ENCODE measurements around the gene MRAP. TPM values are rescaled to one million over a fixed set of nuclear protein-coding genes. Genes with fewer than 3 reads are reported as not detected.

MRAP gene
- total and polyA plus RNA-seq, 2 experiments from 2014 or later: 0.33 TPM; not detected in 1

DNA sequence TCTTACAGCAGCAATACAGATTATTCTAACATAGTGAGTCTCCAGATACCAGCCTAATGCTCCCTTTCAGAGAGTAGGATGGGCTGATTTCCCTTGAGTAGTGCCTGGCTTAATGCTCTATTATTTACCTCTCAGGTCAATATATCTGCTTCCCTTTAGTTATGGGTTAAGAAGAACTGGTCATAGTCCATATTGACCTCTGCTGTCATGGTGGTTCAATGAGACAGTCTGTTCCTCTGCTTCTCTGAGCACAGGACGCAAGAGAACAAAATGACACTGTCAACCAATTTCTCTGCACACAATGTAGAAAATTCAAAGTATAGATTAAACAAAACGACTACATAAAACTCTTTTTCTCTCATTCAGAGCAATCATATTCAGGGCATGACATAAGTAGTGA, 2.9 kb downstream of the MRAP start:
- no peaks in the 10 kb centered on the region for H4K20me1 ChIP-seq (ENCODE audit: insufficient read depth, poor library complexity, severe bottlenecking)
- no peaks in the 10 kb centered on the region for H3K9me2 ChIP-seq (replicated peaks; ENCODE audit: insufficient read depth)
- H2AFZ ChIP-seq: no peak overlapping the region
- no peak overlapping the region for H3K4me2 ChIP-seq
- WGBS (ENCODE audit: low lambda C conversion rate, missing lambda C conversion rate): 90% methylated on average over 2 of the region's 2 CpGs
- no peaks in the 10 kb centered on the region for H3K9me3 ChIP-seq (ENCODE audit: low read depth)
- H3K27me3 ChIP-seq: no peaks in the 10 kb centered on the region
- DNase-seq (ENCODE audit: low spot score): no peak
- H3K4me3 ChIP-seq: no peak overlapping the region
- H3K4me1 ChIP-seq (ENCODE audit: insufficient read depth): no peaks in the 10 kb centered on the region
- H3K36me3 ChIP-seq (replicated peaks; ENCODE audit: insufficient read depth, low read depth): no peaks in the 10 kb centered on the region
- H3K79me2 ChIP-seq: no peaks in the 10 kb centered on the region
- TF ChIP-seq EZH2 (IDR thresholded peaks at IDR 0.05; ENCODE audit: borderline replicate concordance): no peak
- no peak overlapping the region for H3K27ac ChIP-seq

DNA sequence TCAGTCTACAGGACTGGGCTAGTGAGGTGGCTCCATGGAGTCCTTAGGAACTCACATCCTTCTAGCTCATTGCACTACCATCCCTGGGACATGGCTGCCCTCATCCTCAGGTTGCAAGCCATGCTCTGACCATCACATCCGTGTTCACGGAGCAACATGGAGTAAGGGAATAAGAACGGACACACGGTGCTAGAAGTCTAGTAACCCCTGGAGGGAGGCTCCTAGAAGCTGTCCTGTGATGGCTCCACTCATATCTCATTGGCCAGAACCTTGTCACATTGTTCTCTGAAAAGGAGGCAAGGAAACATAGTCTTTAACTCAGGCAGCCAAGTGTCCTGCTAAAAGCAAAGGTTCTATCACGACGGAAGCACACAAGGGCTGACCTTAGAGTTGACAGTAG, 3.9 kb downstream of the MRAP start:
- H3K27ac ChIP-seq: no peak overlapping the region
- H3K36me3 ChIP-seq (replicated peaks; ENCODE audit: insufficient read depth, low read depth): no peaks in the 10 kb centered on the region
- DNase-seq (ENCODE audit: low spot score): no peak
- no peak overlapping the region for H3K4me2 ChIP-seq
- TF ChIP-seq, protein P1, sequence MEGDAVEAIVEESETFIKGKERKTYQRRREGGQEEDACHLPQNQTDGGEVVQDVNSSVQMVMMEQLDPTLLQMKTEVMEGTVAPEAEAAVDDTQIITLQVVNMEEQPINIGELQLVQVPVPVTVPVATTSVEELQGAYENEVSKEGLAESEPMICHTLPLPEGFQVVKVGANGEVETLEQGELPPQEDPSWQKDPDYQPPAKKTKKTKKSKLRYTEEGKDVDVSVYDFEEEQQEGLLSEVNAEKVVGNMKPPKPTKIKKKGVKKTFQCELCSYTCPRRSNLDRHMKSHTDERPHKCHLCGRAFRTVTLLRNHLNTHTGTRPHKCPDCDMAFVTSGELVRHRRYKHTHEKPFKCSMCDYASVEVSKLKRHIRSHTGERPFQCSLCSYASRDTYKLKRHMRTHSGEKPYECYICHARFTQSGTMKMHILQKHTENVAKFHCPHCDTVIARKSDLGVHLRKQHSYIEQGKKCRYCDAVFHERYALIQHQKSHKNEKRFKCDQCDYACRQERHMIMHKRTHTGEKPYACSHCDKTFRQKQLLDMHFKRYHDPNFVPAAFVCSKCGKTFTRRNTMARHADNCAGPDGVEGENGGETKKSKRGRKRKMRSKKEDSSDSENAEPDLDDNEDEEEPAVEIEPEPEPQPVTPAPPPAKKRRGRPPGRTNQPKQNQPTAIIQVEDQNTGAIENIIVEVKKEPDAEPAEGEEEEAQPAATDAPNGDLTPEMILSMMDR (IDR thresholded peaks at IDR 0.05; ENCODE audit: poor library complexity): no peak
- TF ChIP-seq EZH2phosphoT487 (IDR thresholded peaks at IDR 0.05; ENCODE audit: low read depth, severe bottlenecking, unreplicated experiment): no peak
- no peak for TF ChIP-seq EZH2 (IDR thresholded peaks at IDR 0.05; ENCODE audit: borderline replicate concordance)
- no peaks in the 10 kb centered on the region for H4K20me1 ChIP-seq (ENCODE audit: insufficient read depth, poor library complexity, severe bottlenecking)
- no peak overlapping the region for H2AFZ ChIP-seq
- no peaks in the 10 kb centered on the region for H3K9me3 ChIP-seq (ENCODE audit: low read depth)
- H3K27me3 ChIP-seq: no peaks in the 10 kb centered on the region
- 95% methylated on average over 6 of the region's 6 CpGs for WGBS (ENCODE audit: low lambda C conversion rate, missing lambda C conversion rate)
- H3K4me3 ChIP-seq: no peak overlapping the region
- H3K9me2 ChIP-seq (replicated peaks; ENCODE audit: insufficient read depth): no peaks in the 10 kb centered on the region
- H3K4me1 ChIP-seq (ENCODE audit: insufficient read depth): no peaks in the 10 kb centered on the region
- no peaks in the 10 kb centered on the region for H3K79me2 ChIP-seq

DNA sequence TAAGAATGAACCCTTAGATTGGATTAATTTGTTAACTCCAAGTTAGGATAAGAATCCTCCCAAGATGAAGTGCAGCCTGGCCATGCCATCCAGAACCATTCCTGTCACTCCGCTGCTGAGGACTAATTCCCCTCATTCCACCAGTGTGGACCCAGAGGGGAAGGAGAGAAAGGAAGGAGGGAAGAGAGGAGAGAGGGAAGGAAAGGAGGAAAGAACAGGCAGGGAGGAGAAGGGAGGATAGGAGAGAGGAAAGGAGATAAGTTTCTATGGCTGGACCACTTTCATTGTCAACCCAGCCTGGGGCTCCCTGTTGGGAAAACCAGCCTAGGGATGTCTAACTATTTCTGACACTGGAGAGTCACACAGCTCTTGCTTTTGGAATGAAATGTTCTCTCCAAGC, 4.7 kb downstream of the MRAP start:
- H4K20me1 ChIP-seq (ENCODE audit: insufficient read depth, poor library complexity, severe bottlenecking): no peaks in the 10 kb centered on the region
- no peak for DNase-seq (ENCODE audit: low spot score)
- no peaks in the 10 kb centered on the region for H3K79me2 ChIP-seq
- WGBS (ENCODE audit: low lambda C conversion rate, missing lambda C conversion rate): 80% methylated on average over 1 of the region's 1 CpG
- H3K4me3 ChIP-seq: no peak overlapping the region
- TF ChIP-seq, protein P1 (IDR thresholded peaks at IDR 0.05; ENCODE audit: poor library complexity): no peak
- no peak for TF ChIP-seq EZH2phosphoT487 (IDR thresholded peaks at IDR 0.05; ENCODE audit: low read depth, severe bottlenecking, unreplicated experiment)
- TF ChIP-seq EZH2 (IDR thresholded peaks at IDR 0.05; ENCODE audit: borderline replicate concordance): no peak
- no peaks in the 10 kb centered on the region for H3K36me3 ChIP-seq (replicated peaks; ENCODE audit: insufficient read depth, low read depth)
- H3K4me2 ChIP-seq: no peak overlapping the region
- H3K9me2 ChIP-seq (replicated peaks; ENCODE audit: insufficient read depth): no peaks in the 10 kb centered on the region
- H3K27ac ChIP-seq: no peak overlapping the region
- no peaks in the 10 kb centered on the region for H3K27me3 ChIP-seq
- no peaks in the 10 kb centered on the region for H3K9me3 ChIP-seq (ENCODE audit: low read depth)
- no peaks in the 10 kb centered on the region for H3K4me1 ChIP-seq (ENCODE audit: insufficient read depth)
- H2AFZ ChIP-seq: no peak overlapping the region

DNA sequence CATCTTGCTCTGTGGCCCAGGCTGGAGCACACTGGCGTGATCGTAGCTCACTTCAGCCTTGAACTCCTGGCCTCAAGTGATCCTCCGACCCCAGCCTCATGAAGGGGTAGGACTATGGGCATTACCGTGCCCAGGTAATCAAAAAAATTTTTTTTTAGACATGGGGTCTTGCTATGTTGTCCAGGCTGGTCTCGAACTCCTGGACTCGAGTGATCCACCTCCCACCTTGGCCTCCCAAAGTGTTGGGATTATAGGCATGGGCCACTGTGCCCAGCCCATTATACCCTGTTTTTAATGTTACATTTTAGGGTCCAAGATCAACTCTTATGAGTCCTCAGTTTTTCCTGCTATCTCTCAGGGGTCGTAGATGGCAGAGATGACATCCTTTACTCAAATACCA, 6.3 kb downstream of the MRAP start:
- Histone ChIP-seq H3K4me2 (no peak overlapping the region), H3K9me3 (ENCODE audit: low read depth) (no peaks in the 10 kb centered on the region), H3K4me1 (ENCODE audit: insufficient read depth) (no peaks in the 10 kb centered on the region), H2AFZ (no peak overlapping the region), H4K20me1 (ENCODE audit: insufficient read depth, poor library complexity, severe bottlenecking) (no peaks in the 10 kb centered on the region), H3K36me3 (replicated peaks; ENCODE audit: insufficient read depth, low read depth) (no peaks in the 10 kb centered on the region), H3K27ac (no peak overlapping the region), H3K4me3 (no peak overlapping the region), H3K27me3 (no peaks in the 10 kb centered on the region), H3K9me2 (replicated peaks; ENCODE audit: insufficient read depth) (no peaks in the 10 kb centered on the region), H3K79me2 (no peaks in the 10 kb centered on the region)
- no peak for DNase-seq (ENCODE audit: low spot score)
- TF ChIP-seq EZH2phosphoT487 (IDR thresholded peaks at IDR 0.05; ENCODE audit: low read depth, severe bottlenecking, unreplicated experiment) (no peak), EZH2 (IDR thresholded peaks at IDR 0.05; ENCODE audit: borderline replicate concordance) (no peak)
- TF ChIP-seq, protein P1 (IDR thresholded peaks at IDR 0.05; ENCODE audit: poor library complexity): no peak
- 98% methylated on average over 7 of the region's 7 CpGs for WGBS (ENCODE audit: low lambda C conversion rate, missing lambda C conversion rate)
